HG03575 (cell line): ENCODE data around the gene CDH23.

Experiments
- ATAC-seq: cut with Tn5 transposase; IDR thresholded peaks from one replicate; pipeline ENCODE4 v1.9.1; 2021; ENCODE audit not compliant: unreplicated experiment, insufficient number of reproducible peaks, low FRiP score; ENCODE audit errors: extremely low read depth

CDH23 gene

GRCh38 chr10:71784679-71785272 is 388.1 kb downstream of the CDH23 start:
- ATAC-seq: no peak

- no peak for ATAC-seq
These were observed 392.2 kb downstream of the CDH23 start for GRCh38 chr10:71788954-71789353.

GRCh38 chr10:71789871-71790270 is 393.2 kb downstream of the CDH23 start:
- no peak for ATAC-seq

GRCh38 chr10:71790749-71791440 is 394.2 kb downstream of the CDH23 start:
- ATAC-seq: no peak

- no peak for ATAC-seq
These were observed 398.5 kb downstream of the CDH23 start for GRCh38 chr10:71795248-71795647.

- ATAC-seq: no peak
These were observed 400.2 kb downstream of the CDH23 start for GRCh38 chr10:71796749-71797405.

- ATAC-seq: no peak
These were observed 401.0 kb downstream of the CDH23 start for GRCh38 chr10:71797533-71798307.

- ATAC-seq: no peak
These were observed 401.5 kb downstream of the CDH23 start for GRCh38 chr10:71798308-71798624.

- no peak for ATAC-seq
These were observed 402.4 kb downstream of the CDH23 start for GRCh38 chr10:71799112-71799511.

- ATAC-seq: no peak
These were observed 403.1 kb downstream of the CDH23 start for GRCh38 chr10:71799608-71800453.

- no peak for ATAC-seq
These were observed 404.6 kb downstream of the CDH23 start for GRCh38 chr10:71801361-71801760.

GRCh38 chr10:71802235-71802634 is 405.5 kb downstream of the CDH23 start:
- no peak for ATAC-seq

- ATAC-seq: no peak
These were observed 406.2 kb downstream of the CDH23 start for GRCh38 chr10:71802715-71803488.

GRCh38 chr10:71804077-71804476 is 407.4 kb downstream of the CDH23 start:
- no peak for ATAC-seq

- no peak for ATAC-seq
These were observed 409.3 kb downstream of the CDH23 start for GRCh38 chr10:71805776-71806703.

- ATAC-seq: no peak
These were observed 410.2 kb downstream of the CDH23 start for GRCh38 chr10:71806704-71807556.
